Fibroblast of the aortic adventitia (primary cell): ENCODE results near the gene ZNF592. TPM values are rescaled to one million over a fixed set of nuclear protein-coding genes. Genes with fewer than 3 reads are reported as not detected.

ENCODE experiments used
- DNase-seq: peaks from one replicate; pipeline ENCODE4 v3.0.0-alpha.2; 2010; ENCODE audit warnings: low read depth
- H3K4me3 ChIP-seq: 2 replicates; pipeline ENCODE4 v1.5.1; 2011; ENCODE audit warnings: low read depth, mild to moderate bottlenecking, control low read depth, low read length, moderate library complexity
- total RNA-seq: library from RNA; depleted of rRNA; stranded (reverse); fragments of >200 nt; gene quantifications from 2 replicates; pipeline ENCODE4 v1.2.3, GENCODE V29; 2012; ENCODE audit warnings: low replicate concordance
- TF ChIP-seq, protein P1 (sequence below): IDR thresholded peaks from 2 replicates; pipeline ENCODE4 v1.5.1; 2011; ENCODE audit warnings: mild to moderate bottlenecking, low read length, control low read depth, inconsistent platforms; ENCODE audit not compliant: insufficient read depth

Gene ZNF592
- total RNA-seq, 1 donor, result 11.7 TPM

DNA sequence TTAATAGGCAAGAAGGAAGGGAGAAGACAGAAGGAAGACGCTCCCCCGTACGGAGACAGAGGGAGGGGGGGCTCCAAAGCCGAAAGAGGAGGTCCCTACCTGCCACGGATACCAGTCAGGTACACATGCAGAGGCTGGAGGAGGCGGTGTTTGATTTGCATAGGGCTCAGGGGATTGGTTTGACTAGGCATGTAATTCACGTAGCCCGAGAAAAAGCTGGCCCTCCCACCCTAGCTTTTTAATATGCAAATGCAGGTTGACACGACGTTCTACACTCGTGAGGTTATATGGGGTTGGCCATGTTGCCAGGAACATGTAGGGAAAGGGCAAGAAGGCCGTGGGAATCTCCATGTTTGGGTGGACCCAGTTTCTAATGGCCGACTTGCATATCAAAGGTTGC is 29.8 kb downstream of the ZNF592 start:
- TF ChIP-seq, protein P1, sequence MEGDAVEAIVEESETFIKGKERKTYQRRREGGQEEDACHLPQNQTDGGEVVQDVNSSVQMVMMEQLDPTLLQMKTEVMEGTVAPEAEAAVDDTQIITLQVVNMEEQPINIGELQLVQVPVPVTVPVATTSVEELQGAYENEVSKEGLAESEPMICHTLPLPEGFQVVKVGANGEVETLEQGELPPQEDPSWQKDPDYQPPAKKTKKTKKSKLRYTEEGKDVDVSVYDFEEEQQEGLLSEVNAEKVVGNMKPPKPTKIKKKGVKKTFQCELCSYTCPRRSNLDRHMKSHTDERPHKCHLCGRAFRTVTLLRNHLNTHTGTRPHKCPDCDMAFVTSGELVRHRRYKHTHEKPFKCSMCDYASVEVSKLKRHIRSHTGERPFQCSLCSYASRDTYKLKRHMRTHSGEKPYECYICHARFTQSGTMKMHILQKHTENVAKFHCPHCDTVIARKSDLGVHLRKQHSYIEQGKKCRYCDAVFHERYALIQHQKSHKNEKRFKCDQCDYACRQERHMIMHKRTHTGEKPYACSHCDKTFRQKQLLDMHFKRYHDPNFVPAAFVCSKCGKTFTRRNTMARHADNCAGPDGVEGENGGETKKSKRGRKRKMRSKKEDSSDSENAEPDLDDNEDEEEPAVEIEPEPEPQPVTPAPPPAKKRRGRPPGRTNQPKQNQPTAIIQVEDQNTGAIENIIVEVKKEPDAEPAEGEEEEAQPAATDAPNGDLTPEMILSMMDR, result no peak
- no peak for DNase-seq
- no peak overlapping the region for H3K4me3 ChIP-seq

GRCh38 chr15:84780492-84780891 is 32.1 kb downstream of the ZNF592 start:
- TF ChIP-seq, protein P1, result no peak
- H3K4me3 ChIP-seq, result no peak overlapping the region
- no peak for DNase-seq

DNA sequence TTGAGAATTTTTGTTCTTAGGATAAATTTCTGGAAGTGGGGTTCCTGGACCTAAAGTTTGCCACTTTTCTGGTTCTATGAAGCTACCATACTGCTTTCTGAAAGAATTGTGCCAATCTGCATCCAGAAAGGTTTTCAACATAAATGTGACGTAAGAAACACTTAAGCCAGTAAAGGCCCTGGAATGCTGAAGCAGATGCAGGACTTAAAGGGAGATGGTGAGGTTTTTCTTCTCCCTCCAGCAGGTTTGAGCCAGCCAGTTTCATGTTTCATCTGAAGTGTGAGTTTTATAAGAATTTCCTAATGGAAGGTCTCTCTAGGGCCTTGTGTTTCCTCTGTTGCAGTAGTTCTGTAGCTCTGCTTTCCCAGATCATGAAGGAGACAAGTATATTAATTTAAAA is 33.1 kb downstream of the ZNF592 start:
- DNase-seq, result no peak
- TF ChIP-seq, protein P1, result no peak

GRCh38 chr15:84782346-84782745 is 34.0 kb downstream of the ZNF592 start:
- TF ChIP-seq, protein P1, result no peak
- no peak for DNase-seq
- H3K4me3 ChIP-seq, result no peak overlapping the region

More for the DNA sequence above, 33.1 kb downstream of the ZNF592 start:
- H3K4me3 ChIP-seq, result no peak overlapping the region

GRCh38 chr15:84783493-84784251 is 35.3 kb downstream of the ZNF592 start:
- TF ChIP-seq, protein P1, result no peak

GRCh38 chr15:84784262-84784661 is 35.9 kb downstream of the ZNF592 start:
- H3K4me3 ChIP-seq, result no peak overlapping the region
- no peak for DNase-seq
- TF ChIP-seq, protein P1, result no peak

More at GRCh38 chr15:84783493-84784251, 35.3 kb downstream of the ZNF592 start:
- no peak overlapping the region for H3K4me3 ChIP-seq
- DNase-seq, result no peak
